GM06990 (cell line): ENCODE measurements around the gene COL23A1.

Source experiments
- DNase-seq: peaks from one replicate; pipeline ENCODE4 v3.0.0-alpha.2; 2011; ENCODE audit not compliant: insufficient read length; ENCODE audit errors: extremely low read depth
- H3K27me3 ChIP-seq: replicated peaks from 2 replicates; pipeline ENCODE4 v1.6.0; 2011; ENCODE audit warnings: low read length; ENCODE audit not compliant: control insufficient read depth, insufficient read depth
- H3K36me3 ChIP-seq: 2 replicates; pipeline ENCODE4 v1.5.1; 2011; ENCODE audit warnings: low read length; ENCODE audit not compliant: control insufficient read depth, insufficient read depth
- H3K4me3 ChIP-seq: replicated peaks from 2 replicates; pipeline ENCODE4 v1.5.1; 2011; ENCODE audit warnings: low read depth, mild to moderate bottlenecking, control low read depth, low read length
- CTCF ChIP-seq: IDR thresholded peaks from 2 replicates; pipeline ENCODE4 v1.5.1; 2011; ENCODE audit warnings: low read length, control low read depth, mild to moderate bottlenecking, inconsistent platforms; ENCODE audit not compliant: insufficient read depth, poor library complexity, severe bottlenecking

The COL23A1 gene

GRCh38 chr5:178538741-178539229 is 51.4 kb downstream of the COL23A1 start:
- TF ChIP-seq CTCF, result no peak
- DNase-seq, result no peak
- Histone ChIP-seq H3K36me3 (no peaks in the 10 kb centered on the region), H3K27me3 (peaks cover 1% of the 10 kb centered on the region; the same call in 1 of the 2 replicates), H3K4me3 (no peak overlapping the region)

- DNase-seq, result no peak
- no peak for TF ChIP-seq CTCF
- no peaks in the 10 kb centered on the region for H3K27me3 ChIP-seq
These were observed 52.5 kb downstream of the COL23A1 start for GRCh38 chr5:178537467-178538371.

GRCh38 chr5:178536541-178537466 is 53.4 kb downstream of the COL23A1 start:
- H3K27me3 ChIP-seq, result no peaks in the 10 kb centered on the region
- H3K4me3 ChIP-seq, result no peak overlapping the region
- no peaks in the 10 kb centered on the region for H3K36me3 ChIP-seq
- no peak for DNase-seq
- TF ChIP-seq CTCF, result no peak

More at GRCh38 chr5:178537467-178538371, 52.5 kb downstream of the COL23A1 start:
- Histone ChIP-seq H3K4me3 (no peak overlapping the region), H3K36me3 (no peaks in the 10 kb centered on the region)

GRCh38 chr5:178535299-178536175 is 54.7 kb downstream of the COL23A1 start:
- no peaks in the 10 kb centered on the region for H3K27me3 ChIP-seq
- no peak overlapping the region for H3K4me3 ChIP-seq
- no peak for TF ChIP-seq CTCF
- H3K36me3 ChIP-seq, result no peaks in the 10 kb centered on the region
- no peak for DNase-seq

- no peak overlapping the region for H3K4me3 ChIP-seq
- no peak for TF ChIP-seq CTCF
- no peak for DNase-seq
- H3K27me3 ChIP-seq, result no peaks in the 10 kb centered on the region
- H3K36me3 ChIP-seq, result no peaks in the 10 kb centered on the region
These were observed 57.1 kb downstream of the COL23A1 start for GRCh38 chr5:178533136-178533535.
